CD4-positive, alpha-beta T cell (primary cell): ENCODE data around the gene BMP4. TPM values are rescaled to one million over a fixed set of nuclear protein-coding genes. Genes with fewer than 3 reads are reported as not detected.

ENCODE experiments used
- ATAC-seq: fragments of 200-7000 bp; cut with Tn5 transposase; one replicate; pipeline ENCODE4 v1.10.0; 2022; ENCODE audit warnings: mild to moderate bottlenecking; ENCODE audit not compliant: poor library complexity
- CTCF ChIA-PET: fragments of 350-600 bp; sonication (Branson Sonifier 250); formaldehyde crosslinking; loops from one replicate; lab custom pipeline; 2021; ENCODE audit warnings: antibody characterized with exemption, inconsistent platforms; lab: Charles Lee
- POLR2A ChIA-PET: fragments of 350-600 bp; sonication (Branson Sonifier 250); formaldehyde crosslinking; loops from one replicate; lab custom pipeline; 2021; ENCODE audit warnings: antibody characterized with exemption, inconsistent platforms; lab: Charles Lee
- DNase-seq, 14 experiments: peaks; one replicate each; pipeline ENCODE4 v3.0.0-alpha.2; 2013 to 2020; ENCODE audit warnings: mixed read lengths in 2 of 14
- H3K27ac ChIP-seq, 2 donors: one replicate each; pipeline versions ENCODE4 v1.5.1 to v1.7.0; 2013; ENCODE audit warnings: low read length in 2 of 2, low read depth in 1 of 2, mild to moderate bottlenecking in 1 of 2
- H3K27me3 ChIP-seq, 2 experiments: 1 replicate in 1 of 2; 2 replicates in 1 of 2; pipeline versions ENCODE4 v1.6.1 to v1.7.0; 2013; ENCODE audit warnings: low read length in 2 of 2, control low read depth in 1 of 2, mild to moderate bottlenecking in 1 of 2, moderate library complexity in 1 of 2; ENCODE audit not compliant: insufficient read depth in 2 of 2, control insufficient read depth in 1 of 2
- H3K36me3 ChIP-seq: one replicate; pipeline ENCODE4 v1.6.1; 2013; ENCODE audit warnings: low read length, control low read depth; ENCODE audit not compliant: insufficient read depth
- H3K4me1 ChIP-seq: one replicate; pipeline ENCODE4 v1.6.1; 2013; ENCODE audit warnings: low read length, control low read depth; ENCODE audit not compliant: insufficient read depth
- H3K4me3 ChIP-seq: one replicate; pipeline ENCODE4 v1.5.1; 2013; ENCODE audit warnings: mild to moderate bottlenecking, low read length, moderate library complexity
- H3K9me3 ChIP-seq, 2 experiments: 1 replicate in 1 of 2; 2 replicates in 1 of 2; pipeline versions ENCODE4 v1.6.1 to v1.7.0; 2013; ENCODE audit warnings: low read length in 2 of 2, mild to moderate bottlenecking in 2 of 2, control low read depth in 1 of 2, moderate library complexity in 1 of 2; ENCODE audit not compliant: control insufficient read depth in 1 of 2, insufficient read depth in 1 of 2
- H3K27ac Mint-ChIP-seq: one replicate; pipeline ENCODE4 v1.8.0; 2020; ENCODE audit warnings: mixed read lengths
- H3K27me3 Mint-ChIP-seq: one replicate; pipeline ENCODE4 v1.8.0; 2021; ENCODE audit warnings: mixed read lengths
- H3K36me3 Mint-ChIP-seq: one replicate; pipeline ENCODE4 v1.8.0; 2021; ENCODE audit warnings: low read depth, mixed read lengths
- H3K4me1 Mint-ChIP-seq: one replicate; pipeline ENCODE4 v1.8.0; 2021; ENCODE audit warnings: low read depth, mixed read lengths
- H3K4me3 Mint-ChIP-seq: one replicate; pipeline ENCODE4 v1.8.0; 2020; ENCODE audit warnings: mild to moderate bottlenecking, mixed read lengths
- H3K9me3 Mint-ChIP-seq: one replicate; pipeline ENCODE4 v1.8.0; 2020; ENCODE audit warnings: mixed read lengths
- CTCF ChIP-seq: fragments of 200-600 bp; IDR thresholded peaks from one replicate; pipeline ENCODE4 v1.8.0; 2022; ENCODE audit warnings: antibody characterized with exemption, mild to moderate bottlenecking
- intact Hi-C, 2 experiments: fragments of 100-400 bp; cut with DNase I in 1 of 2; cut with micrococcal nuclease in 1 of 2; formaldehyde crosslinking; loops; one replicate each; pipeline versions ENCODE4 v1.15.1 to v1.9.0; 2023 to 2025; cut with DNase I, micrococcal nuclease
- total RNA-seq, 174 experiments: library from RNA in 2 of 174; stranded (reverse) in 2 of 174; gene quantifications; one replicate each; pipeline ENCODE4 v1.2.3 and lab custom pipeline; 2021 to 2026

Gene BMP4
- total RNA-seq, 2 experiments from 2014 or later, result not detected

GRCh38 chr14:53943751-53944083 lies 12.9 kb downstream of the BMP4 start:
- ATAC-seq, result no peak
- no peaks in the 10 kb centered on the region for H3K4me1 Mint-ChIP-seq
- no peak overlapping the region for H3K27ac Mint-ChIP-seq
- intact Hi-C loops, result no loop called here
- DNase-seq, result no peak
- ChIA-PET POLR2A (no interaction called here), CTCF (no interaction called here)
- Histone ChIP-seq H3K27me3 (peaks cover 8 to 50% of the 10 kb centered on the region in 2 experiments), H3K4me1 (no peaks in the 10 kb centered on the region), H3K27ac (no peak overlapping the region), H3K9me3 (peaks cover 0 to 11% of the 10 kb centered on the region in 2 experiments), H3K4me3 (no peak overlapping the region), H3K36me3 (no peaks in the 10 kb centered on the region)
- no peaks in the 10 kb centered on the region for H3K9me3 Mint-ChIP-seq
- peaks cover 62% of the 10 kb centered on the region for H3K27me3 Mint-ChIP-seq
- H3K4me3 Mint-ChIP-seq, result no peak overlapping the region
- TF ChIP-seq CTCF, result no peak
- H3K36me3 Mint-ChIP-seq, result no peaks in the 10 kb centered on the region

- ChIA-PET CTCF (no interaction called here), POLR2A (no interaction called here)
- H3K4me1 ChIP-seq, result no peaks in the 10 kb centered on the region
- peaks cover 8 to 46% of the 10 kb centered on the region in 2 experiments for H3K27me3 ChIP-seq
- Mint-ChIP-seq H3K36me3 (no peaks in the 10 kb centered on the region), H3K4me1 (no peaks in the 10 kb centered on the region), H3K9me3 (no peaks in the 10 kb centered on the region), H3K27ac (no peak overlapping the region), H3K4me3 (no peak overlapping the region), H3K27me3 (peaks cover 62% of the 10 kb centered on the region)
- no peak for TF ChIP-seq CTCF
- no peak overlapping the region for H3K27ac ChIP-seq
- peaks cover 0 to 11% of the 10 kb centered on the region in 2 experiments for H3K9me3 ChIP-seq
- intact Hi-C loops, result no loop called here
- no peak overlapping the region for H3K4me3 ChIP-seq
- no peaks in the 10 kb centered on the region for H3K36me3 ChIP-seq
- DNase-seq (no peak), ATAC-seq (no peak)
Measured at GRCh38 chr14:53942970-53943750, 13.5 kb downstream of the BMP4 start.

DNA sequence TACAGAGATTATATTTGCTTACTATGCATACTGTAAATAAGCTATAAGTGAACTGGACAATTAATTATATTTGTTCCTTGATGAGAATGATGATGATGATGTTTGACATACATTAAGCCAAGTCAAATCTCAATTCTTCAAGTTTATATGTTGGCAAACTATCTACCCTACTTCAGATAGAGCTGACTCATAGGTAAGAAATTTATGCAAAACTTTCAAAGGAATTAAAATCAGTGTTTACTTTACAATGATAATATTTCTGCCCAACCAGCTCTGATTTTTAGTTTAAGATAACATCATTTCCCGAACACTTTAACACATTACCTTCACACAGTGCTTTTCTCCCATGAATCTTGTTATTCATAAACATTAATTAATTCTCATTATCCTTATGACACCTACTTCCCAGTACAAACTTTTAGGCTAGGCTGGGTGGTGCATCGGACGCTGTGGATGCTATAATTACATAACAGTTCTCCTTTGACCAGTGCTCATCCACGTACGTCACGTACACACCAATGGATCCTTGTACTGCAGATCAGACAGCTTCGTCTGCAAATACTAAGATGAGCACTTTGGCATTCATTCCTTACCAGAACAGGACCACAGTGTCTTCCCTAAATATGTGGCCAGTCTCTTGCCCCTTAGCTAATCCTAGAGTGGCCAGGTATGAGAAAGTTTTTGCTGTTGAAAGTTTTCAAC lies 18.3 kb downstream of the BMP4 start:
- Mint-ChIP-seq H3K4me1 (no peaks in the 10 kb centered on the region), H3K27ac (no peak overlapping the region), H3K9me3 (no peaks in the 10 kb centered on the region), H3K36me3 (no peaks in the 10 kb centered on the region), H3K4me3 (no peak overlapping the region), H3K27me3 (peaks cover 39% of the 10 kb centered on the region)
- H3K9me3 ChIP-seq, result peaks cover 0 to 3% of the 10 kb centered on the region in 2 experiments
- DNase-seq (no peak), ATAC-seq (no peak)
- no peaks in the 10 kb centered on the region for H3K27me3 ChIP-seq
- H3K36me3 ChIP-seq, result no peaks in the 10 kb centered on the region
- H3K27ac ChIP-seq, result no peak overlapping the region
- ChIA-PET CTCF (no interaction called here), POLR2A (no interaction called here)
- H3K4me3 ChIP-seq, result no peak overlapping the region
- intact Hi-C loops, result no loop called here
- no peaks in the 10 kb centered on the region for H3K4me1 ChIP-seq
- no peak for TF ChIP-seq CTCF
